NK-92 (cell line): ENCODE data around the gene IGF2.

ENCODE experiments used
- DNase-seq: peaks from one replicate; lab custom pipeline; 2025; ENCODE audit not compliant: unreplicated experiment; lab: John Stamatoyannopoulos, UW

The IGF2 gene

DNA sequence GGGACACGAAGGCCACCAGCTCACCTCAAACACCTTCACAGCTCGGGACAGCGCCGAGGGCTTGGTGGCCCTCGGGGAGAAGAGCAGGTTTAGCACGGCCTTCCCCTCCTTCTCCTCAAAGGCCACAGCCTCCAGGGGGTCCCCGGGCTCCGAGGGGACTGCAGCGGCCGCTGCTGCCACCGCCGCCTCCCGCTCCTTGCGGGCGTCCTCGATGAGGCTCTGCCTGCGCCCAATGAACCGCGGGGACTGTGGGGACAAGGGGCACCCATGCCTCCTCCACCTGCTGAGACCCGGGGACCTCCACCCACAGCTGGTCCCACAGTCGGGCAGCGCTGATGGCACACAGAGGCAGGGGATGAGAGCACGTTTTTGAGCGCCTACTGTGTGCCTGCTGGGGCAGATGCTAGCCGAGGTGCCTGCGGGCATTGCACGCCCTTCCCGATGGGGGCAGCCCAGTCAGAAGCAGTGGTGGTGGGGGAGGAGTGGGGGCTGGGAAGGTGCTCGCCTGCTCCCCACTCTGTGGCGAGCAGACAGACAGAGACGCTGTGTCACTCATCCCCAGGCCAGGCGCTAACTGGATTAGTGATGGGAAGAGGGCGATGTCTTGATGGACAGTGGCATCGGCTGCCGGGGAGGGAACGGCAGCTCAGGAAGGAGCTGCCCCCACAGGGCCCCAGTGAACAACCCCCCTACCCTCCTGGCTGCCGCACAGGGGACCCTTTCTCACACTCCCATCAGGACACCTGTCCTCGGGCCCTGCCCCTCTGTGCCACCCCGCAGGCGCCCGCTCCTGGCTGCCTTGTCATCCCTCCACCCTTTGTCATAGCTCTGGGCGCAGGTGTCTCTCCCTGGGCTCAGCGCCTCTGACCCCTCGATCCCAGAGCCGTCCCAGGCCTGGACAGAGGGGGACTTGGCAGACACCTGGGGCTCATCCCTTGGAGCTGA is 30.7 kb upstream of the IGF2 start:
- DNase-seq = no peak

DNA sequence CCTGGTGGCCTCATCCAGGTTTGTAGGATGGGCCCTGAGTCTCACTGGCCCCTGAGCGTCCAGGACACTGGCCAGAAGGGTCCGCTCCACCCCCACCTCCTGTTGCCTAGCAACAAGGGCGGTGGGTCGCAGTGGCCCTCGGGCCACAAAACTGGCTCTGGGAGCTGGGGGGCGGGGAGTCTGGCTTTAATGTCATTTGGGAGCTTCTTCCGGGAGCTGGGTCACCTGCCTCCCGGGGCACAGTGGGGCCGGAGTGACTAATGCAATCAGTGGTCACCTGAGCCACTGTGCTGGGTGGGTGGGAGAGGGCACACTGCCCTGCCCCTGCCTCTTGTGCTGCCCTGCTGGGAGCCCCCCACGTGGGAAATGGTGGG is 29.8 kb upstream of the IGF2 start:
- no peak for DNase-seq

DNA sequence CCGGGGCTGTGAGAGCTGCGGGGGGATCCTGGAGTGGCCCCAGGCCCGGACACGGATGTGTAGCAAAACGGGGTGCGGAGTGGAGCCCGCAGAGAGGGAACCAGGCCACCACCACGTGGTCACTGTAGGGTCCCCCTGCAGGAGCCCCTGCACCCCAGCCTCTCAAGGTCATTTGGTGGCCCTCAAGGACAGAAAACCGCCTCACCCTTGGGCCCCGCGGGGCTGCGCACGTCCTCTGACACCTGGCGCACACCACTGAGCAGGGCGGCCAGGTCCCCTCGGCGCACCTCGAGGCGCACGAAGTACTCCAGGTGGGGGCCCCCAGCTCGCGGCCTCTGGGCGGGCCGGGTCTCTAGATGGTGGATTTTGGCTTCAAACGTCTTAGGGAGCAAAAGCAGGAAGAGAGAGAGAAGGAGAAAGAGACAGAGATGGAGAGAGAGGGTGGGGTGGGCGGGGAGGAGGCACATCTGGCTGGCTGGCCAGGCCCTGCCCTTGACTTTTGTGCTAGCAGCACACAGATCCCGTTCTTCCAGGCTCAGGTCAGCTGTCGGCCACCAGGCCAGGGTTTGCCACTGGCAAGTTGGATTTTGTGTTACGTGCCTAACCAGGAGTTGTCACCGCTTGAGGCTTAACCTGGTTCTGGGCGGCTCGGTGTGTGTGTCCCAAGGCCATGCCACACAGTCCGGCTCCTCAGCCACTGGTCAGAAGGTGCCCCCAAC is 29.3 kb upstream of the IGF2 start:
- DNase-seq = no peak

DNA sequence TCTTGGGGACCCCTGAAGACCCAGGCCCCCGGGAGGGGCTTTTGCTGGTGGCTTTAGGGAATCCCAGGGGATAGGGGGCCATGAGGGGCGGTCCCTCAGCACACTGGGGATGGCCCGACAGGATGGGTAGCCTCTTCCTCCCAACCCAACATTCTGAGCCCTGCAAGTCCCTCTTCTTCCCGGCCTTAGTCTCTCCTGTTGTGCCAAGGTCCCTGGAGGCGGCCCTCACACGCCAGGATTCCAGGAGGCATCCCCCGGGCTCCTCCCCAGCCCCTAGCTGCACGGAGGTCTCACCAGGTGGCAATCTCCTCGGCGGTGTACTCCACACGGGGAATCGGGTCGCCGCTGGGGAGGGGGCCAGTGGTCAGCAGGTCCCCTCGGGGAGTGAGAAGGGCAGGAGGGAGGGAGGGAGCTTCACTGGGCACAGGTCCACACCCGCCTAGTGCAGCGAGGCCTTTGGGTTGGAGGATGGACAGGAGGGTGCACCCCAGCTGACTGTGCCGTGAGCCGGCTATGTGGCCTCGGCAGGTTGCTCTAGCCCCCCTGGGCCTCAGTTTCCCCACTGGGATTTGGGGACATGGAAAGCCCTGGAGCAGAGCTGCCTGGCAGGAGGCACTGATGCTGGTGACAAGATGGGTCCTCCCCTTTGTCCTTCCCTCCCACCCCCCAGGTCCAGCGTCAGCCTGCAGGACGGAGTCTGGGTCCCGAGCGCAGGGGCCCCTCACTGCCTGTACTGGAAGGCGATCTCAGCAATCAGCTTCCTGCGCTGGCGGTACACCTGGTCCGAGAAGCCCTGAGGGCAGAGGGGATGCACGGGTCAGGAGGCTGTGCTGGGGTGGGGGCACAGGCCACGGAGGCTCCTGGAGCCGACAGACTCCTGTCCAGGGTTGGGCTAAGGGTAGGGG is 28.2 kb upstream of the IGF2 start:
- DNase-seq = no peak

DNA sequence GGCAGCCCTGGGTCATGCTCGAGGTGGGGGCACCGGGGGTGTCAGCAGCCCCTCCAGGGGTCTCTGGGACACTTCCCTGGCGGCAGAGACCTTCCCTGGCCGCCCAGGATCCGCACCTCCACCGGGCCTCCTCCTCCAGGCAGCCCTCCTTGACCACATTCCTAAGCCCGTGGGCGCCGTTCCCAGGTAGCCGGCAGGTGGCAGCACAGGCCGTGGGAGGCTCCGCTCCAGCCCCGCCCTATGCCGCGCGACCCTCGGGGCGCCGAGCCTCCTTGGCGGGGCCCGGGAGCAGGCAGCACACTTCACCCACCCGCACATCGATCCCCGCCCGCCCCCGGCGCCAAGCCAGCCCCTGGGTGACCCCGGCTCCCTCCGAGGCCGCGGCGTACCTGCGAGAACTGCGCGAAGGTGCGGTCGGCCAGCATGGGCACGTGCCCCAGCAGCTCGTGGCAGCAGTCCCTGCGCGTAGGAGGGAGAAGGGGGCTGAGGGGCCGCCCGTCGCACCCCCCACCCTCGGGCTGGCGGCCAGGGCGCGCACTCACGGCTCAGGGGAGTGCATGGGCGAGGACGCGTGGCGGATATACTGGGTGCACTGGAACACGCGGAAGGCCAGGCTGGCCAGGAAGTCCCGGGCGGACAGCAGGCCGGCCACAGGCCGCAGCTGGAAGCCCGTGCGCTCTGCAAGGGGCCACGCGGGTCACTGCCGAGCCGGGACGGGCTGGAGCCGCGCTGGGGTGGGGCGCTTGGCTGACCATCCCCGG is 27.1 kb upstream of the IGF2 start:
- DNase-seq = no peak

DNA sequence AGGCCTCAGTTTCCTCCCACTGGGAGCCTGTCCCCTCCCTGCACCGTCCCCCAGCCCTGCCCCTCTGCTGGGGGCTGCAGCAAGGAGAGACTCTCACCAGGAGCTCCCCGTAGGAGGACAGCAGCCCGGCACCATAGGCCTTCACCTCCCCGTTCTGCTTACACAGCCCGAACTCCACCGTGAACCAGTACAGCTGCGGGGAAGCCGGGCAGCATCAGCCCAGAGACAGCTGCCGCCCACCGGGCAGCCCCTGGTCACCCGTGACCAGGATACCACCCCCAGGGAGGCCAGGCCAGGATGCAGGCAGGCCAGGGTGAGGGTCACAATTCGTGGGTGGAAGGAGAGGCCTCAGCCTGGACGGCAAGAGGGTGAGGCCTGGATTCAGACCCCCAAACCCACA is 26.4 kb upstream of the IGF2 start:
- DNase-seq = no peak

DNA sequence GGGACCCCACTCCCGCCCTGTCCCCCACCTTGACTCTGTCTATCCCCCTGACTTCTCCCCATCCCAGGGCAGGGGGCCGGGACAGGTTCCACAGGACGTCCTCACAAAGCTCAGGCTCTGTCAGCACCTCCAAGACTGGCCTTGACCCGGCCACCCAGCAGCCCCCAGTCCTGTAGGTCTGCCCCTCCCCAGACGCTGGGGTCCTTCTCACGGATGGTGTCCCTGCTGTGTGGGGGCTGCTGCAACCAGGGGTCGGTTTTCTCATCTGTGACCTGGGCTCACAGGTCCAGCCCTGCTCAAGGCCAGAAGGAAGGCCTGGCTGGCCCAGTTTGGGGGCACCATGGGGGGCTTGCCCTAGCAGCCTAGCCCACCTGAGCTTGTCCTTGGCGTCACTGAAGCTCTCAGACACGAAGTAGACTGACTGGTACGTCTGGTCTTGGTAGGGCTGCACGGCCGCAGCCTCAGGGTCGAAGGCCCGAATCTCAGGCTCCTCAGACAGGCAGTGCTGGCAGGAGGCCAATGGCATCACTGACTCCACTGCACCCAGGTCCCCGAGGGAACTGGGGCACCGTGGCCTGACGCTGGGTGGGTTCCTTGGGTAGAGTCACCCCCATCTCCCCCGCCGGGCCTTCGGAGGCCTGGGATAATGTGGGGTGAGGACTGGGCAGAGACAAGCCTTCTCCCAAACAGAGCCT is 25.8 kb upstream of the IGF2 start:
- DNase-seq = no peak

DNA sequence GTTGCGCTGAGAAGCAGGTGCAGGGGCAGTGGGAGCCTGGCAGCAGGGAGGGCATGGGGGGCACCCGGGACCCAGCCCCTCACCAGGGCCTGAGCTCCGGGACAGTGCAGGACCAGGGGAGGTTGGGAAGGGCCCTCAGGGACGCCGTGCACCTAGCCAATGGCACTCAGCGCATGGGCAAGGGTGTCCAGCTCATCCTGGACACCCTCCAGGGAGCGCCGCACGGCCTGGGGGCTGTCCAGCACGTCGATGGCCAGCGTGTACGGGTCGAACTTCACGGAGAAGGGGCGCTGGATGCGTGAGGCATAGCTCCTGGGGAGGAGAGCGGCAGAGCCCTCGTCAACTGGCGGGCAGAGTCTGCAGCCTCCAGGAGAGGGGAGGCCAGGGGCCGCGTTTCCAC is 24.9 kb upstream of the IGF2 start:
- no peak for DNase-seq

DNA sequence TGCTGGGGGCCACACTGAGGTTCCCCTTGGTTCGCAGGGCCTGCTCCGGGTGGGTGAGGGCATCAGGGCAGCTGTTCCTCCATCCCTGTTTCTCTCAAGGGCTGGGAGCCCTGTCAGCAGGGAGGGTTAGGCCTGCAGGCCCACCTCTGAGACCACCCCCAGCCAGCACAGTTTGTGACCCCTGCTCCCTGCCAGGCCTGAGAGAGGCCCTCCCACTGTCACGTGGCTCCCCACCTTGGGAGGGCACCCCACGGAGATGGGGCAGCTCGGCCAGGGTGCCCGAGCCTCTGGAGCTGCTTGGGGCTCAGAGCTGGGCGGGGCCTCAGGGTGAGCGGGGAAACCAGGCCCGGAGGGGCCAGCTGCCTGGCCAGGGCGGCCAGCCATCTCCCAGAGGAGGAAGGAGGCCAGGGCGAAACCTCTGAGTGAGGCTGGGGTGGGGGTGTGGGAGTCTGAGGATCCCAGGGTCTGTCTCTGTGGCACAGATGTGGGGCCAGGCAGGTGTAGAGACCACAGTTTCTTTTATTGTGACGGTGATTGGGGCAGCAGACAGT is 24.3 kb upstream of the IGF2 start:
- DNase-seq = no peak

DNA sequence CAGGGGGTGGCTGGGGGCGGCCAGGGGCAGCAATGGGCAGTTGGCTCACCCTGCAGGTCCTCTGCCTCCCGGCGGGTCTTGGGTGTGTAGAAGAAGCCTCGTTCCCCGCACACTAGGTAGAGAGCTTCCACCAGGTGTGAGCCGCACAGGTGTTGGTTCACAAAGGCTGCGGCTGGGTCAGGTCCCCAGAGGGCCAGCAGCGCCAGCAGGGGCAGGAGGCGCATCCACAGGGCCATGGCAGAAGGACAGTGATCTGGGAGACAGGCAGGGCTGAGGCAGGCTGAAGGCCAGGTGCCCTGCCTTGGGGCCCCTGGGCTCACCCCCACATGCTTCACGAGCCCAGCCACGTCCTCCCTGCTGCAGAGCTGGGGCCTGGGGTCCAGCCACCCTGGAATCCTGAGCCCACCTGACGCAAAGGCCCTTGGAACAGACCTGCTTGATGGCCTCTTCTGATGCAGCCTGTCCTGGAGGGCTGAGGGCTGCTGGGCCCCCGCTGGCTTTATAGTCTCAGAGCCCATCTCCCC is 21.6 kb upstream of the IGF2 start, which contains the start of gene INS:
Gene INS (minus strand): TSS at position 474 of the 524 bp plus-strand sequence. CDS start 238 bp downstream, at position 236.
- DNase-seq = no peak

DNA sequence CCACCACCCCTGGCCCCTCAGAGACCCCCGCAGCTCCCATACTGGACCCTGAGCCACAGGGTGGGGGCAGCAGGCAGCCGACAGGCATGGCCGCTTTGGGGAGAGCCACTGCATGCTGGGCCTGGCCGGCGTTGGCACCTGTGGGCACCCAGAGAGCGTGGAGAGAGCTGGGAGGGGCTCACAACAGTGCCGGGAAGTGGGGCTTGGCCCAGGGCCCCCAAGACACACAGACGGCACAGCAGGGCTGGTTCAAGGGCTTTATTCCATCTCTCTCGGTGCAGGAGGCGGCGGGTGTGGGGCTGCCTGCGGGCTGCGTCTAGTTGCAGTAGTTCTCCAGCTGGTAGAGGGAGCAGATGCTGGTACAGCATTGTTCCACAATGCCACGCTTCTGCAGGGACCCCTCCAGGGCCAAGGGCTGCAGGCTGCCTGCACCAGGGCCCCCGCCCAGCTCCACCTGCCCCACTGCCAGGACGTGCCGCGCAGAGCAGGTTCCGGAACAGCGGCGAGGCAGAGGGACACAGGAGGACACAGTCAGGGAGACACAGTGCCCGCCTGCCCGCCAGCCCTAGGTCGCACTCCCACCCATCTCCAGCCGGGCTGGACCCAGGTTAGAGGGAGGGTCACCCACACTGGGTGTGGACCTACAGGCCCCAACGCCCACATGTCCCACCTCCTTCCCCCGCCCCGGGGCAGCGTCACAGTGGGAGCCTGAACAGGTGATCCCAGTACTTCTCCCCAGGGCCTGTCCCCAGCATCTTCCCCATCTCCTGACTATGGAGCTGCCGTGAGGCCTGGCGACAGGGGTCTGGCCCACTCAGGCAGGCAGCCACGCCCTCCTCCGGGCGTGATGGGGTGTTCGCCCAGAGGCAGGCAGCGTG is 20.6 kb upstream of the IGF2 start:
- DNase-seq = no peak

DNA sequence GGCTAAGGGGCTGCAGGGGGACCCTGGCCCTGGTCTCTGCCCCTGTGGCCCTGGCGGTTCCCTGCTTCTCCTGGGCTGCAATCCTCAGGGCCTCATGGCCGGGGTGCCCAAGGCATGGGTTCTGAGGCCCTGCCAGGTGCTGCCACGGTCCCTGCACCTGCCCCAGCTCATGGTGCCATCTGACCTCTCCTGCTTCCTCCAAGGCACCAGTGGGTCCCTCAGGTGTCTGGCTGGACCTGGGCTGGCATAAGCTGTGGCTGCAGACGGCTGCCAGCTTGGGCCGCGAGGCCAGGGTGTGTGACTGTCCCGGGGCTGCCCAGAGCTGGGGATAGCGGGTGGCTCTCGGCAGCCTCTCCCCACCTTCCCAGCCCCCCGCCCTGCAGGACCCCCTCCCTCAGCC is 19.8 kb upstream of the IGF2 start:
- DNase-seq = no peak

DNA sequence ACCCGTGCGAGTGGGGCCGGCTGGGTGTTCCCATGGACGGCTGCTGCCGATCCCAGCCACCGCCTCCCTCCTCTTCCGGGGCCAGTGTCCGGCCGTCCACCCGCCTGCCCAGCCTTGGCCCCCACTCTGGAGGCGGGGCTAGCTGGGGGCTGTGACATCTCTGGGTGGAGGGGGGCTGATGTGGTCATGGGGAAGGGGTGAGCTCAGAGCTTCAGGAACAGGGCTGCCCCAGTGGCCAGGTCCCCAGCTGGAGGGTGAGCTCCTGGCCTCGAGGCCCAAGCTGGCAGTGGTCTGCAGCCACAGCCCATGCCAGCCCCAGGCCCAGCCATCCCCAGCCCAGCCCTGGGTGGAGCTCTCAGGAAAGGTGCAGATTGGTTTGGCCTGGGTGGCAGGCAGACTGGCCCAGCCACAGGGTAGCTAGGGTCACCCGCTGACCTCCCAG is 19.1 kb upstream of the IGF2 start:
- no peak for DNase-seq

DNA sequence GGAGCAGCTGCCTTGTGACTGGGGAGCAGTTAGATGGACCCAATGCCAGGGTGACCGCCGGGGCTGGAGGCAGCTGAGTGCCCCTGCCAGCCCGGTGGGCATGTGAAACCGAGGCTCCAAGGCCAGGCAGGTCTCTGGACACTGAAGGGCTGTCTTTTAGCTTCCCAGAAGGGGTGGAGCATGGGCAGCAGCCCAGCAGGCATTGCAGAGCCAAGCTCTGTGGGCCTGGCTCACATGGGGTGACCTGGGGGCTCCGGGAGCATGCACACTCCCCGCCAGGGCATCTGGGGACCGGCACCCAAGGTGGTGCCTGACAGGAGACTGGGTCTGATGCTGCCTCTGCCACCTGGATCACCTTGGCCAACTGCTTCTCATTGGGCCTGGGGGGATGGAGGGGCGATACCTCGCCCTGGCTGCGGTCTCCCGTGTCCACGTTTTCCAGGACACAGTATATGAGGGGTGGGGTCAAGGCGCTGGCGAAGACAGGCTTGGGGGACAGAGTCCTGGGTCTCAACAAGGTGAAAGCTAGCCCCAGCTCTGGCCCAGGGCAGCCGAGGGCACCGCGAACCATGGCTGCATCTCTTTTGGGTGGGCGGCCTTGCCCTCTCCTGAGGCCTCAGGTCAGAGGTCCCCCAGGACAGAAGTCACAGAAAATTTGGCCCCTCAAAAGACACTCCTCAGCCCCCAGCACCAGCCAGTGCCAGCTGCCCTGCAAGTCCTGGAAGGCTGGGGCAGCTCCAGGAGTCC is 18.3 kb upstream of the IGF2 start:
- no peak for DNase-seq

DNA sequence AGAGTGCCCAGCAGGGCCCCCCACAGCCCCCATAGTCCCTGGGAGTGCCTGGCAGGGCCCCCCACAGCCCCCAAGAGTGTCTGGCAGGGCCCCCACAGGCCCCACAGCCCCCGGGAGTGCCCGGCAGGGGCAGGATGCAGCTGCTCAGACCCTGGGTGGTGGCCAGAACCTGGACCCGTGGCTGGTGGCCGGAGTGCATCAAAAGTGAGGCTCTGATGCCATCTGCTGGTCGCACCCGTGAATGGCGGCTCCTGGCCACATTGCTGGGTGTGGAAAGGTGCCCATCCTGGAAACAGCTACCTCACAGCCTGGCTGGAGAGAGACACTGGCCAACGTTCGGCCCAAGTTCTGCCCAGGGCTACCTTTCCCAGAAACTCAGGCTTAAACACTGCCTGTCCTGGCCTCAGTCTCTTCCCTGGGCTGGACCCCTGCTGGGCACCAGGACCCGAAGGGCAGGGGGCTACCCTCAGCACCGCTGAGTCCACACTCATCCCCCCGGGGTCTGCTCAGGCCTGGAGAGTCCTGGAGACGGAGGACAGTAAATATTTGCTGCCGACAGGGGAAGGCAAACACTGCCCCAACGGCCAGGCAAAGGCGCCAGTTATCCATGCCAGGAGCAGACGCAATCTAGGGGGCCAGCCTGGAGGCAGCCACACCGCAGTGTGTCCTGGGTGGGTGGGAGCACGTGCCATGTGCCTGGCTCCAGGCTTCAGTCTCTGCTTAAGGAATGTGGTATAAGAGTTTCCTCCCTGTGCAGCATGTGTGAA is 17.4 kb upstream of the IGF2 start:
- DNase-seq = no peak

DNA sequence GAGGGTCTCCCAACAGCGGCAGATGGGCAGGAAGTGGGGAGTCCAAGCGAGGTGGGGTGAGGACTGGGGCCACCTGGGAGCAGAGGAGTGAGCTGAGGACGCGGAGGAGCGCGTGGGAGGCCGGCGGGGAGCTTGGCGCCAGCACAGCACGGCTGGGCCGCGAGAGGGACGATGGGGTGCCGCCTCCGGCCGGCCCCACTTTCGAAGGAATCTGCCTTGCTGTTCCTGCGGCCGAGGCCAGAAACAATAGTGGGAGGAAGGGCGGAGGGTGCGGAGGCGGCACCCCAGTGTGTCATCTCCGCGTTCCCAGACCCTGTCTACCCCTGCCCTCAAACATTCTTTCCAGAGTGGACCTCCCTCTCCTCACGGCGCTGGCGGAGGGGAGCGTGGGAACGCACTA is 16.3 kb upstream of the IGF2 start:
- DNase-seq = no peak

DNA sequence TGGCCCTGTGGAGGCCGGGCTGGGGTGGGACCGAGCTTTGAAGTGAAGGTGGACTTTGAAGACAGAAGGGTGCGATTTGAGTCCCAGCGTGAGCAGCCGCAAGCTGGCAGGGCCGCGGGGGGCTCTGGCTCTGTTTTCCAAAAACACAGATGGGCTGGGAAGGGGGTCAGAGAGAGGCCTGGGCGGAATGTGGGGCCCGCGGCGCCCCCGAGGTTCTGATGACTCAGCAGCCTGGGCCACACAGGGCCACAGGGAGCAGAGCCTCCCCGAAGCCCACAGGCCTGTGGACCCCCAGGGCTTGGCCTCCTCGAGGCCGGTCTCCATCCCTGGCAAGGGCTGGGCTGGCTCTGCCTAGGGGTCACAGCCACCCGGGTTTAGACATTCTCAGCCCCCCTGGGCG is 15.7 kb upstream of the IGF2 start:
- DNase-seq = no peak
